ENCODE results near the gene SLC35B2.

DNA sequence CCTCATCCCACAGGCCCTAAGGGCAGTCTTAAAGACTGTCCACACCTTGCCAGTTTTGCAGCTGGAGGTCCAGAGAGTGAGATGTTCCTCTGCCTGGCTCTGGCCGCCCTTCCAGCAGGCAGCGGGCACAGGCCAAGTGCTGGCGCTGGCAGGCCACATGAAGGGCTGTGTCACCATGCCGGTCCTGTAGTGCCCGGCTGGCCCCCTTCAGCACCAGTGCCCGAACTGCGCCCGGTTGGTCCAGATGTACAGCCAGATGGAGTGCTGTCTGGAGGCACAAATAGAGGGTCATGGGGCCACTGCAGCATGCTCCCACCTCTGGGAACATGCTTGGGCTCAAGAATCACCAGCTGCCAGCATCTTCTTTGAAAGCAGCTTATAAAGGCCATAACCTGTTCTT lies 4.3 kb upstream of the SLC35B2 start:
- TF ChIP-seq, protein P1, sequence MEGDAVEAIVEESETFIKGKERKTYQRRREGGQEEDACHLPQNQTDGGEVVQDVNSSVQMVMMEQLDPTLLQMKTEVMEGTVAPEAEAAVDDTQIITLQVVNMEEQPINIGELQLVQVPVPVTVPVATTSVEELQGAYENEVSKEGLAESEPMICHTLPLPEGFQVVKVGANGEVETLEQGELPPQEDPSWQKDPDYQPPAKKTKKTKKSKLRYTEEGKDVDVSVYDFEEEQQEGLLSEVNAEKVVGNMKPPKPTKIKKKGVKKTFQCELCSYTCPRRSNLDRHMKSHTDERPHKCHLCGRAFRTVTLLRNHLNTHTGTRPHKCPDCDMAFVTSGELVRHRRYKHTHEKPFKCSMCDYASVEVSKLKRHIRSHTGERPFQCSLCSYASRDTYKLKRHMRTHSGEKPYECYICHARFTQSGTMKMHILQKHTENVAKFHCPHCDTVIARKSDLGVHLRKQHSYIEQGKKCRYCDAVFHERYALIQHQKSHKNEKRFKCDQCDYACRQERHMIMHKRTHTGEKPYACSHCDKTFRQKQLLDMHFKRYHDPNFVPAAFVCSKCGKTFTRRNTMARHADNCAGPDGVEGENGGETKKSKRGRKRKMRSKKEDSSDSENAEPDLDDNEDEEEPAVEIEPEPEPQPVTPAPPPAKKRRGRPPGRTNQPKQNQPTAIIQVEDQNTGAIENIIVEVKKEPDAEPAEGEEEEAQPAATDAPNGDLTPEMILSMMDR (conservative IDR thresholded peaks at IDR 0.05; ENCODE audit: low read length) = no peak
- TF ChIP-seq EZH2phosphoT487 (IDR thresholded peaks at IDR 0.05; ENCODE audit: borderline replicate concordance, low read depth, low read length) = no peak

Measured in OCI-LY7 (cell line).